Placental epithelial cell (primary cell): ENCODE data around the gene OPTN. TPM values are rescaled to one million over a fixed set of nuclear protein-coding genes. Genes with fewer than 3 reads are reported as not detected.

ENCODE experiments used
- small RNA-seq: library from RNA; depleted of rRNA; stranded (forward); fragments of <200 nt; gene quantifications from one replicate; pipeline ENCODE3, GENCODE V24; 2012
- total RNA-seq: library from RNA; depleted of rRNA; stranded (reverse); fragments of >200 nt; gene quantifications from 2 replicates; pipeline ENCODE4 v1.2.3, GENCODE V29; 2012

The OPTN gene
- total RNA-seq = 107 and 188 TPM in 2 replicates

DNA sequence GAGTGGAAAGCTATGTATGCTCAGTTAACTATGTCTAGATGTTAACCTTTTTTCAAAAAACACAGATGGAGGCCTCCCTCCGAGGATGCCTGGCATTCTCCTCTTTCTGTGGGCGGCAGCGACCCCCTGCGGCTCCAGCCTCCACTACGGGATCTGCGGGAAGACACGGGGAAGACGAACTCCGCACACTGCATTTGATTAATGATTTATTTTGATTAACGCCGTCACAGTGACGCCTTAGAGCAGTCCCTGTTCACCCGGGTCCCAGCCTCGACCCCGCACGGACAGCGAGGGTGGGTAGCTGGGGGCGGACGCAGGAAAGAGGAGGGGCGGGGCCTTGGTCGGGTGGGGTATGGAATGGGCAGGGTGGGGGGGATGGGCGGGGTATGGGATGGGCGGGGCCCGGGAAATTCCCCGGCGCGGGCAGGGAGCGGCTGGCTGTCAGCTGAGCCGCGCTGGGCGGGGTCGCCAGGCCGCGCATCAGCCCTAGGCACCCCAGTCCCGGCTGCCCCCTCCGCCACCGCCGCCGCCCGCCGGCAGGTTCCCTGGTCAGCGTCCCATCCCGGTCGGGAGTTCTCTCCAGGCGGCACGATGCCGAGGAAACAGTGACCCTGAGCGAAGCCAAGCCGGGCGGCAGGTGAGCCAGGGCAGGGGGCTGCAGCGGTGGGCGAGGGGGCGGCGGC lies at the start of gene OPTN:
Gene OPTN (plus strand): TSS at position 498 of the 683 bp plus-strand sequence. CDS start 8,960 bp downstream, outside the sequence.

DNA sequence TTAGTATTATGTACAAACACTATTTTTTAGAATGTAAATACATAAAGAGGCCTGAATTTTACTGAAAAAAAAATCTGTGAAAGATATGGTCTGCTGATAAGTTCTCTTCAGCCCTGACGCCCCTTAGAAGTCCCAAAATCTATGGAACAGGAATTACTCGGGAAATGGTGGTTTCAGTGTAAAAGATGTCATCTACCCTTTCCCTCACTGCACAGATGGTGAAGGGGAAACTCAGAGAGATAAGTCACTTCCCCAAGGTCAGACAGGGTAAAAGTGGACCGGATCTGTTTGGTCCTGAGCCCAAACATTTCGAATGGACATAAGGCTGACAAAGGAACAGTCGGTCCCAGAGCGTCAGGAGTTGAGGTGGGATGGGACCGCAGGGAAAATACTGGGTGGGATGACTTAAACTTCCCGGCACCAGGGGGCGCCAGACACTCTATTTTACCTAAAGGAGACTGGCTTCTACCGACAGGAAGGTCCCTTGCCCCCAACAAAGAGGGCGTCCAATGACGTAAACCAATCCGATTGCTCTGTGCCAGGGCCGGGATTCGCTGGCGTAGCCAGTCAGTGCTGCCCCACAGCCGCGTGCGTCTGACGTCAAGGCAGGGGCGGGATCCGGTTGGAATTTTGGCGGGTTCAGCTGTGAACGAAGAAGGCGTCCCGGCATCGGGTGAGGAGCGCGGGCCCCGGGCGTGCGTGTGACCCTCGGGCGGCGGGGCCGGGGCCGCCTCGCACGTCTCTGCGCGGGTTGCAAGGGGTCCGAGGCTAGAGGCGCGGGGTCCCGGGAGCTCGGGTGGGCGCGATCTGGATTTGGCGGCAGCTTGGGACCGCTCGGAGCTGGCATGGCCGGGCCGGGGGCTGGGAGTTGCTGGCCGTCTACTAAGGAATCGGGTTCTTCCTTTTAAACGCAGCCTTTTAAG lies 61.2 kb downstream of the OPTN start, which contains the start of gene MCM10:
Gene MCM10 (plus strand): TSS at position 625 of the 923 bp plus-strand sequence. CDS start 2,645 bp downstream, outside the sequence.

Small RNAs within 50 kb of the gene (small RNA-seq; reads per million reads assigned to genes)
- gene SNRPGP5 = not detected

Other genes with a start within 250 kb of the OPTN start
- 0.11 and 0.39 TPM in 2 replicates for gene CCDC3, start 98.5 kb upstream of the OPTN start, total RNA-seq
- 3.5 and 4.7 TPM in 2 replicates for gene MCM10, start 61.4 kb downstream of the OPTN start, total RNA-seq
- gene UCMA, start 134.2 kb downstream of the OPTN start, total RNA-seq = not detected in 2 replicates
- gene PHYH, start 199.9 kb downstream of the OPTN start, total RNA-seq = 8.2 and 9.3 TPM in 2 replicates
- gene SEPHS1, start 248.1 kb downstream of the OPTN start, total RNA-seq = 27.5 and 35.6 TPM in 2 replicates